ENCODE measurements around the gene EYS.

GRCh38 chr6:63963769-63964315 is 1743.2 kb downstream of the EYS start:
- TF ChIP-seq CTCF (IDR thresholded peaks at IDR 0.05): no peak
- TF ChIP-seq POLR2AphosphoS2 (conservative IDR thresholded peaks at IDR 0.05; ENCODE audit: low read length): no peak
- TF ChIP-seq HMGXB4 (CRISPR knock-in tag; IDR thresholded peaks at IDR 0.05; ENCODE audit: borderline replicate concordance): no peak
- no peak for TF ChIP-seq KDM1A (IDR thresholded peaks at IDR 0.05; ENCODE audit: low read depth)

Data from A549 (cell line).